Raji (cell line): ENCODE results near the gene SLC25A42.

ENCODE experiments used
- POLR2A ChIP-seq: IDR thresholded peaks from 2 replicates; pipeline ENCODE4 v1.6.1; 2011; ENCODE audit warnings: low read depth, low read length, control low read depth; ENCODE audit not compliant: insufficient read depth

The SLC25A42 gene

GRCh38 chr19:19059018-19059836 is 4.6 kb upstream of the SLC25A42 start:
- no peak for TF ChIP-seq POLR2A

- no peak for TF ChIP-seq POLR2A
Observed at GRCh38 chr19:19059837-19060611, 3.8 kb upstream of the SLC25A42 start.

- TF ChIP-seq POLR2A: no peak
Observed at GRCh38 chr19:19061506-19061905, 2.3 kb upstream of the SLC25A42 start.

GRCh38 chr19:19062454-19063182 is 1.2 kb upstream of the SLC25A42 start:
- TF ChIP-seq POLR2A: no peak

- no peak; the same call in 1 of the 2 replicates for TF ChIP-seq POLR2A
Observed at GRCh38 chr19:19064098-19064722, 416 bp downstream of the SLC25A42 start.

- TF ChIP-seq POLR2A: no peak
Observed at GRCh38 chr19:19064811-19065745, 1.3 kb downstream of the SLC25A42 start.

GRCh38 chr19:19067276-19068072 is 3.7 kb downstream of the SLC25A42 start:
- no peak for TF ChIP-seq POLR2A

GRCh38 chr19:19068659-19069654 is 5.2 kb downstream of the SLC25A42 start:
- TF ChIP-seq POLR2A: no peak

- TF ChIP-seq POLR2A: no peak
Observed at GRCh38 chr19:19071897-19072296, 8.1 kb downstream of the SLC25A42 start.

- TF ChIP-seq POLR2A: no peak
Observed at GRCh38 chr19:19074196-19074882, 10.5 kb downstream of the SLC25A42 start.

GRCh38 chr19:19075126-19075525 is 11.3 kb downstream of the SLC25A42 start:
- no peak for TF ChIP-seq POLR2A

GRCh38 chr19:19076476-19076875 is 12.7 kb downstream of the SLC25A42 start:
- TF ChIP-seq POLR2A: no peak

- no peak for TF ChIP-seq POLR2A
Observed at GRCh38 chr19:19077103-19077502, 13.3 kb downstream of the SLC25A42 start.
